ENCODE data around the gene PDS5B.
"Not testable (repeated sequence)": the region's sequence is repeated elsewhere in the genome, so short reads cannot be mapped to it uniquely, and the experiment has no call there.

Gene PDS5B

DNA sequence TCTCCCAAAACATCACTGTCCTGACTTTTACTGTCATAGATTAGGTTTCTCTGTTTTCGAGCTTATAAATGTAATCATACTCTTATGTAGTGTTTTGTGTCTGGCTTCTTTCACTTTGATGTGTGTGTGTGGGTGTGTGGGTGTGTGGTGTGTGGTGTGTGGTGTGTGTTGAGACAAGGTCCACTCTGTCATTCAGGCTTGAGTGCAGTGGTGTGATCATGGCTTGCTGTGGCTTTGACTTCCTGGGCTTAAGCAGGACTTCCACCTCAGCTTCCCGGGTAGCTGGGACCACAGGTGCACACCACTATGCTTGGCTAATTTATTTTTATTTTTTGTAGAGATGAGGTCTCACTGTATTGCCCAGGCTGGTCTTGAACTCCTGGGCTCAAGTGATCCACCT, 59.6 kb downstream of the PDS5B start:
- no peak for DNase-seq (ENCODE audit: low read depth, low spot score)

DNA sequence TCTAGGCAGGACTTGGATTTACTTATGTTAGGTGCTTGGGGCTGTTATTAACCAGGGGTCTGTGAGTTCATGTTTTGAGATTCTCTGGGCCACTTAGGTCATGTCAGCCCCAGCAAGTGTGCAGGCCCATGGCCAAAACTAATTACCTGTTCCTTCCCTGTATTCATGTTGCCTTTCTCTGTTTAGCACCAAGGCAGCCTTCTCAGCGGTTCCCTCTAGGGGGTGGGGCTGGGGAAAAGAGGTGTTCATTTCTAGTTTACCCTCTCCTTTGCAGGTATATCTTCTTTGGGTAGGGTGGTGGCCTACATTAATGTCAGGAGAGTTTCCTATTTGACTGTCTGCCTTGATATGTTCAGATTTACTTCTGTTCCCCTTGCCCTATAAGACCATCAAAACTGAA, 61.7 kb downstream of the PDS5B start:
- DNase-seq (ENCODE audit: low read depth, low spot score) = no peak

DNA sequence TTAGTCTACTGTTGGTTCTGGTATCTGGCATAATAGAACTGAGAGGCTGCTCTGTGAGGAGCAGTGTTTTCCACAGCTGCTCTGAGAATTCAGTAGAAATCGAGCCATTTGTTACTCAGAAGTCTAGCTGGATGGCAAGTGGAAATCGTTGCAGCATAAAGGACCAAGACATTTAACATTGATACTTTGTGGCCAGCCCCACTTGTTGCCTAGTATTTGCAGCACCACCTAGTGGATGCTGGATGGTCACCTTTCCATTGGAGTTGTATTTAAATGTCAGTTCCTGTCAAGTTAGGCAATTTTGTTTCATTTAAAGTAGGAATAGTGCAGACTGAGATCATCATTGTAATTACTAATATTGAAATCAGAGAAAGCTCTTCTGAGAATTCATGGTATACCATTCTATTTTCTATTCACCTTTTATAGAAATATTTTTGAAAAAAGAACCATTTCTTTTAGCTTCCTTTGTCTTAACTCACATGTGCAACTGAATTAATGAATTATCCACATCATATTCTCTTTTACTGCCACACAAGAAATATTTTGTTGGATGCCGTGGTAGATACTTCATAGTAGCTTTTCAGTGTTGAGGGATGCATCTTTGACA, 64.6 kb downstream of the PDS5B start:
- peak; percentile 73 for DNase-seq (ENCODE audit: low read depth, low spot score)

DNA sequence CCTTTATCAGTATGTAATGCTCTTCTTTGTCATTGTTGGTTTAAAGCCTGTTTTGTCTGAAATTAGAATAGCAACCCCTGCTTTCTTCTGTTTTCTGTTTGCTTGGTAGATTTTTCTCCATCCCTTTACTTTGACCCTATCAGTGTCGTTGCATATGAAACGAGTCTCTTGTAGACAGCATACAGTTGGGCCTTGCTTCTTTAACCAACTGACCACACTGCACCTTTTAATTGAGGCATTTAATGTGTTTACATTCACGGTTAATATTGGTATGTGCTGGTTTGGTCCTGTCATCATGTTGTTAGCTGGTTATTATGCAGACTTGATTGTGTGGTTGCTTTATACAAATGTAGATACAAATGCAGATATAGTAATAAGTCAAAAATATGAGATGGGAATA, 71.1 kb downstream of the PDS5B start:
- no peak for DNase-seq (ENCODE audit: low read depth, low spot score)

DNA sequence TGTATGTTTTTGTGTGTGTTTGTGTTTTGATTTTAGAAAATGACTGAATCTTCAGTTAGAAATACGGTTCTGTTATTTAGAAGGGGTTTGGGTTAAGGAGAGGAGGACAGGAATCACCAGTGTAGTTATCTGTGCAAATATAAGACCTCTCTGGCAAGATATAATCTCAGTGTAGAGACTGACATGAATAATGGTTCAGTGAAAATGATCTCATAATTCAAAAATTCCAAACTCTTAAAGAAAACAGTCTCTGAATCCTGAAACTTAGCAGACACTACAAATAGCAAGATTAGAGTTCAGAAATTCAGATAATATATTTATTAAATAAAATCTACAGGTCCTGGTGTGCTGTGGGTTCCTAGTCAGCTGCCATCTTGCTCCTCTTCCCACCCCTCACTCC, 73.5 kb downstream of the PDS5B start:
- DNase-seq (ENCODE audit: low read depth, low spot score) = no peak

DNA sequence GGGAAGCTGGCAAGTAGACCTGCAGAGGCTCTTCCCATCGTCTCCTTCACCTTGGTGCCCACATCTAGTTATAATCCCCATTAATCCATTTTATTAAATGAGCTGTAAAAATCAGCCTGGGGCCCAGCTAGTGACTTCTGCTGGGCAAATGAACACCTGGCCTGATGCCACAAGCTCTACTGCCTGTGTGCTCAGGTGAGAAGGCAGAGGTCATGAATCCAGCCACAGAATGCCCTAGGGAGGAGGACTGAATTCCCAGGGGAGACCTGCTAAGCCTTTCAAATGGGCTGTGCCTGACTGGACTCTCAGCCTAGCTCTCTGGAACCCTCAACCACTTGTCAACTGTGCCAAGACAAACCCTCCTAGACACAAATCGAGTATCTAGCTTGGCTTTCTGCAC, 74.0 kb downstream of the PDS5B start:
- no peak for DNase-seq (ENCODE audit: low read depth, low spot score)

DNA sequence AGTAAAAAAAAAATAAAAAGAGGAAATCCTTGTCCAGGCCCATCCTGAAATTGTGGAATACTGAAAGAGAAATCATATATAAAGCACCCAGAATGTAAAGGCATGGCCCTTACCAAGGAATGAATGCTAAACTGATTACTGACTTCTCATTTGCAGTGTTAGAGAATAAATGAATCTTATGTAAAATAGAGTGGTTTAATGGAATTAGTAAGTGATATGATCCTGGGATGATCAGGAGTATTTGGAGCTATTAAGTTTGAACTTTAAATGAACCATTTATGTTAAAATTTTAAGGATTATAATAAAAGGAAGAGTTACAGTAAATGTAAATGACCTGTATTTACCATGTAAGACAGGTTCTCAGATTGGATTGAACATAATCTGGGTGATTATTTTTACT, 75.4 kb downstream of the PDS5B start:
- DNase-seq (ENCODE audit: low read depth, low spot score) = no peak

DNA sequence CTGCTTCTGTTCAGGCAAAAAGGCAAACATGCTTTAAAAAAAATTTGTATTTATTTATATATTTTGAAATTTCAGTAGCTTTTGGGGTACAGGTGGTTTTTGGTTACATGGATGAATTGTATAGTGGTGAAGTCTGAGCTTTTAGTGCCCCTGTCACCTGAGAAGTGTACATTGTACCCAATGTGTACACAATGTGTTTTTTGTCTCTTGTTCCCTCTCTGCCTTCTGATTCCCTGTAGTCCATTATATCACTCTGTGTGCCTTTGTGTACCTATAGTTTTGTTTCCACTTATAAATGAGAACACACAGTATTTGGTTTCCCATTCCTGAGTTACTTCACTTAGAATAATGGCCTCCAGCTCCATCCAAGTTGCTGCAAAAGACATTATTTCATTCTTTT, 77.4 kb downstream of the PDS5B start:
- no peak for DNase-seq (ENCODE audit: low read depth, low spot score)

DNA sequence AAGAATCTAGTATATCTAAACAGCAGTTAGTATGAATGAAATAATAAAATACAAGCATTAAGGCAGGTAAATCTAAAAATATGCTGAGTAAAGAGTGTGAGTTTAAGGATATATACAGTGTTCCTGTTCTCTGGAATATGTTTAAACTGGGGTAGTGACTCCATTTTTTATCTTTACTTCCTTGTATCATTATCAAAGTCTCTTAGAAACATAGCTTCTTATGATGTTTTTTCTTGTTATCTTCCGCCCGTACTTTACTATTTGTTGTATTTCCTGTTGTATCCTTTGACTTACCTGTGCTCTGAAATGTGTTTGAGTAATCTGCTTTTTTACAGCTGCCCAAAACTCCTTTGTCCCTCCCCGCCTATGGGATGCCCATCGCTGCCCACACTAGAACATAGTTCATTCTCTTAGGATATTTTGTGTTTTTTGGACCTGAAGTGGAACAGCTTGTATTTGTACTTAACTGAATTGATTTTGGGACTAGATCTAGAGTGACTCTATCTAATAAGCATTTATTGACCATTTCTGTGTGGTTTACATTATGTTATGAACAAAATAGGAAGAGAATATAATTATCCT, 80.8 kb downstream of the PDS5B start:
- DNase-seq (ENCODE audit: low read depth, low spot score) = no peak

DNA sequence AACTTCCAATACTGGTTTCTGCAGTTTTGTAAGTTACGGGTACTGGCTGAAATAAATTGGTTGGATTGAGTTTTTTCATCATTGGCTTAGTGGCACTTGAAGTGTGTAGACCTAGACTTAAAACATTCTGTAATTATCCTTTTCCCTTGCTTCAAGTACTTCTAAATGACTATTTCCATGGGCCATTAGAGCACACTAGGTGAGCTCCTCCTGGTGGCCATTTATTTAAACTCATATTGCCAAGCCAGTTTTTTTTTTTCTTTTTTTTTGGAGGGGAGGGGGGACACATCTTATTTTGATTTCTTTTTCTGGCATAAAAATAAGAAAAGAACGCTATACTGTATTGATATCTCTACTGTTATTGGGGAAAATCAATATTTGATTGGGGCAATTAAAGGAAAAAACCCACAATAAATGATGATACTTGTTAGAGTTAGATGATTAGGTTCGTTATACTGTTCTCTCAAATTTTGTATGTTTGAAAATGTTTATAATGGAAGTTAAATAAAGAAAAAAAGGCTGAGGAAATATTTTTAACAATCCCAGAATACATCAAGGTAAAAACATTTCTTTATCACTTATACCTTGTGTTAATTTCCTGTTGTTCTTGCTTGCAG, 82.9 kb downstream of the PDS5B start:
- DNase-seq (ENCODE audit: low read depth, low spot score) = peak; percentile 55

DNA sequence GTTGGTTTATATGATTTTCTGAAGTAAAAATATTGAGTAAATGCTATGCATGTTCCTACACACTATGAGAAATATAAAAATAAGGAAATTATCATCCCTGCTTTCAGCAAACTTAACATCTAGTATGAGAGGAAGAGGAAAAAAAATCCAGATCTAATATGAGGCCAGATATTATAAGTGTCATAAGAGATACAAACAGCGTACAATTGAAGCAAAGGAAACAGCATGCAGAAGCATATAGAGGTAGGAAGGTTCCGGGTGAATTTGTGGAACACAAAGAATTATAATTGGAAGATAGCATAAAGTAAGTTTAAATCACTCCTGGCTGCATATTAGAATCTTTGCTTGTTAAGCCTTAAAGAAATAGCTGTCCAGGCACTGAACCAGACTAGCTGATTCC, 88.3 kb downstream of the PDS5B start:
- no peak for DNase-seq (ENCODE audit: low read depth, low spot score)

DNA sequence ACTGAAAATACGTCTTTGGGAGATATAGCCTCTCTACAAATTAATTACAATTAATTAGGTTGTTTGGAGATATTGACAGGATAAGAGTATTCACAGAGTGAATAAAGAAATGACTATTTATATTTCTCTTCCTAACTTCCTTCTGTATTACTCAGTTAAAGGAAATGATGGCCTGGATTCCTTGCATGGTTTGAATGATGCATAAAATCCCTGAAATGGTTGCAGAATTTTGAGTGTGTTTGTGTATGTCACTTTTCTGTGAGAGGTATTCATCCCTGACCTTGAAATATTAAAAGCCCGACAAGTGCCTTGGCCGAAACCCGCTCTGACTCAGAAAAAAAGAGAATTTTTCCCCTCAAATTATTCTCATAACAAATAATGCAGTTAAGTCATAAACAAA, 90.0 kb downstream of the PDS5B start:
- peak; percentile 31 for DNase-seq (ENCODE audit: low read depth, low spot score)

DNA sequence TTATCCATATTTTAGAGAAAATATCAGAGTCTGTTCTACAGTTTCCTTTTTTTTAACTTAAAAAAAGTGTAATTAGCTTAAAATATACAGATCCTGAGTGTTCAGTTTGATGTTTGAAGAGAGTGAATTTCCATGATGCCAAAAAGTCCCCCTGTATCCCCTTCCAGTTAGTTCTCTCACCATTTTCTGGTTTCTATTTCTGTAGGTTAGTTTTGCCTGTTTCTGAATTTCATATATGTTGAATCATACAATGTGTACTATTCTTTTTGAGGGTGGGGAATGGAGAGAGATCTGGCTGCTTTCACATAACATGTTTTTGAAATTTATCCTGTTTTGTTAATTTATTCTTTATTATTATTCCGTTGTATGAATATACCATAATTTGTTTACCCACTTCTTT, 95.9 kb downstream of the PDS5B start:
- DNase-seq (ENCODE audit: low read depth, low spot score) = no peak

DNA sequence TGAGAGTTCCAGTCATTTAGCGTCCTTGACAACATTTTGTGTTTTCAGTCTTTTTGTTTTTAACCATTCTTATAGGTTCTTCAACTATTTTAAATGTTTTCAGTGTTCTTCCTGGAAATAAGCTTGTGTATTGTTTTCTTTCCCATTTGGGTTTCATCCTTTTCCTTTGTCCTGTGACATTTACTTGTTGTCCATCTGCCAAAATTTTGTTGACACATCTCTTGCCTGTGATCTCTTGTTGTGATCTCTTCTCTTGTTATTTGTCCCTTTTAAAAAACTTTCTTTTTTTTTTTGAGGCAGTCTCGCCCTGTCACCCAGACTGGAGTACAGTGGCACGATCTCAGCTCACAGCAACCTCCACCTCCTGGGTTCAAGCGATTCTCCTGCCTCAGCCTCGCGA, 96.5 kb downstream of the PDS5B start:
- DNase-seq (ENCODE audit: low read depth, low spot score) = no peak

DNA sequence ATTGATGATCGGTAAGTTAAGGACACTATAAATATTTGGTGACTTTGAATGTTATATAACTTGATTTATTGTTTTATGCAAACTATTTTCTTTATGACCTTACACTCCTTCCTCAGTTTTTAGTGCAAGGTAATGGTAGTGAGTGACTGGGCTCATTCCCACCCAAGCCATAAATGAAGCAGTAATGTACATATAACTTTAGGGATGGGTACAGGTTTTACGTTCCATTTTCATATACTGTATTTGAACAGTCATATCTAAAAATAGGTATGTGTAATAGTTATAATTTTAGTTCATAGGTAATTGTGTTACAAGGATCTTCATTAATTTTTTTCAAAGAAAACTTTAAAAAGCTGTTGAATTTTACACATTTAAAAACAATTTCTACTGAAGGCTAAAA, 101.0 kb downstream of the PDS5B start:
- DNase-seq (ENCODE audit: low read depth, low spot score) = no peak

DNA sequence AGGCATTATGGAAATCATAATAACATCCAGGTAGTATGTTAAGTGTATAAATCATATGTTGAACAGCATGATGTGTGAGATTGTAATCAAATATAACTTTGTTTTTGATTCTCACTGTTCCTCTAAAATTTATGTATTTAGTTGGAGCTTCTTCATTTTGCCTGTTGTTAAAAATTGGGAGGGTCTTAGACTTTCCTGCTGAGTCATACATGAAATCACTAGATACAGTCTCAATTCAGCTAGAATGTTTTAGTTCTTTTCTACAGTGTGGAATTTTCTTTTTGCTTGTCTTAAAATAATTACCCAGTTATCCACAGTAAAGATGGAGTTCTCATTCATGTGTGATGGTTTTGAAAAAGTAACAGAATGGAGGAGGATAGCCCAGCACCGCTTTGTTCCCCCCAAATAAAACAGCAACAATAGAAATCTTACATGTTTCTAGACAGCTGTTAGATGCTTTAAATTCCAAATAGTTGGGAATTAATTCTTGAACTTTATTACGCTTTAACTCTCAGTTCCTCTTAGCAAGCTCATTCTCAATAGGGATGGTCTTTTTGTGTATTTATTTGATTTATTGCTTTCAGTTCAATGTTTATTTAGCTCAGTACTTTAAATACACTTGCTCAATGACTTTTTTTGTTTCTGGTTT, 109.5 kb downstream of the PDS5B start:
- peak; percentile 2 for DNase-seq (ENCODE audit: low read depth, low spot score)

DNA sequence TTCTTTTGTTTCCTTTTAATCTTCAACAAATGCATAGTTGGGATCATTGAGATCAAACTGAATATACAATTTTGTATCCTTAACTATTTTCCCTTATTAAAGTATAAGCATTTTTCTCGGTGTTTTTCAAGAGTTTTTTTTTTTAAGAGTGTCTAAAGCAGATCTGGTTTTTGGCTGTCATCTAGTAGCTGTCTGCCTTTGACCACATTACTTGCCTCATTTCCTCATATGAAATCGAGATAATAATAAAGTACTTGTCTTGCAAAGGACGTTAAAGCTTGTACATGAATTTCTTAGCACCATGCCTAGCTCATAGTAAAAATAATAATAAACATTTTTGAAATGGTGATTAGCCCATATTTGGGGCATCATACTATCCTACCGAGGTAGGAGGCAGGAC, 121.2 kb downstream of the PDS5B start:
- DNase-seq (ENCODE audit: low read depth, low spot score) = no peak

DNA sequence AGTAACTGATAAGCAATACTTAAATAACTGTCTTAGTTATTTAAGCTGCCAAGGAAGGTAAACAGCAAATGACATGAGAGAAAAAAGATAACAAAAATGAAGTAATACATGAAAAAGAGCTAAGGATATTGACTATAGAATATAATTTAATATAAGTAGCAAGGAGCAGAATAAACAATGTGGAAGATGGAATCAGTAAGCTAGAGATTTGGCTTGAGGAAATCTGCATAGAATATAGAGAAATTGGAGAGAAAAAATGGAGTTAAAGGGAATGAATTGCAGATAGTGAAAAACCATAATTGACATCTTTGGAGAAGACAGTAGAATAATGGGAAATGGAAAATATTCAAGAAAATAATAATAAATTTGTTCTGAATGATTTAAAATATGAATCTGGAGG, 127.1 kb downstream of the PDS5B start:
- no peak for DNase-seq (ENCODE audit: low read depth, low spot score)

DNA sequence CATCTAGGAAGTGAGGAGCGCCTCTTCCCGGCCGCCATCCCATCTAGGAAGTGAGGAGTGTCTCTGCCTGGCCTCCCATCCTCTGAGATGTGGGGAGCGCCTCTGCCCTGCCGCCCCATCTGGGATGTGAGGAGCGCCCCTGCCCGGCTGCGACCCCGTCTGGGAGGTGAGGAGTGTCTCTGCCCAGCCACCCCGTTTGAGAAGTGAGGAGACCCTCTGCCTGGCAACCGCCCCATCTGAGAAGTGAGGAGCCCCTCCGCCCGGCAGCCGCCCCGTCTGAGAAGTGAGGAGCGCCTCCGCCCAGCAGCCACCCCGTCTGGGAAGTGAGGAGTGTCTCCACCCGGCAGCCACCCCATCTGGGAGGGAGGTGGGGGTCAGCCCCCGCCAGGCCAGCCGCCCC, 129.9 kb downstream of the PDS5B start:
- DNase-seq (ENCODE audit: low read depth, low spot score) = not testable (repeated sequence)

DNA sequence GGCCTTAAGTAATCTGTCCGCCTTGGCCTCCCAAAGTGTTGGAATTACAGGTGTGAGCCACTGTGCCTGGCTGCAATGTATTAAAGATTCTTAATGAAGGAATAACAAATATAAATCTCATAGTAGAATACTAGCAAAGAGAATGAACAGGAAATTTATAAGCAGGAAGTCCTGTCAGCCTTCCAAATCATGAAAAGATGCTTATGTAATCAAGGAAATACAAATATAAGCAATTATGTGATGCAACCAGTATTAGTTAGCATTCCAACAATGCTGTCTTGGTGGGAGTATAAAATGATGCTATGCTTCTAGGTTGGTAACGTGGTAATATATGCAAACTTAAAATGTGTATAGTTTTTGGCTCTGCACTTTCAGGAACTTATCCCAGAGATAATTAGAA, 133.8 kb downstream of the PDS5B start:
- no peak for DNase-seq (ENCODE audit: low read depth, low spot score)

DNA sequence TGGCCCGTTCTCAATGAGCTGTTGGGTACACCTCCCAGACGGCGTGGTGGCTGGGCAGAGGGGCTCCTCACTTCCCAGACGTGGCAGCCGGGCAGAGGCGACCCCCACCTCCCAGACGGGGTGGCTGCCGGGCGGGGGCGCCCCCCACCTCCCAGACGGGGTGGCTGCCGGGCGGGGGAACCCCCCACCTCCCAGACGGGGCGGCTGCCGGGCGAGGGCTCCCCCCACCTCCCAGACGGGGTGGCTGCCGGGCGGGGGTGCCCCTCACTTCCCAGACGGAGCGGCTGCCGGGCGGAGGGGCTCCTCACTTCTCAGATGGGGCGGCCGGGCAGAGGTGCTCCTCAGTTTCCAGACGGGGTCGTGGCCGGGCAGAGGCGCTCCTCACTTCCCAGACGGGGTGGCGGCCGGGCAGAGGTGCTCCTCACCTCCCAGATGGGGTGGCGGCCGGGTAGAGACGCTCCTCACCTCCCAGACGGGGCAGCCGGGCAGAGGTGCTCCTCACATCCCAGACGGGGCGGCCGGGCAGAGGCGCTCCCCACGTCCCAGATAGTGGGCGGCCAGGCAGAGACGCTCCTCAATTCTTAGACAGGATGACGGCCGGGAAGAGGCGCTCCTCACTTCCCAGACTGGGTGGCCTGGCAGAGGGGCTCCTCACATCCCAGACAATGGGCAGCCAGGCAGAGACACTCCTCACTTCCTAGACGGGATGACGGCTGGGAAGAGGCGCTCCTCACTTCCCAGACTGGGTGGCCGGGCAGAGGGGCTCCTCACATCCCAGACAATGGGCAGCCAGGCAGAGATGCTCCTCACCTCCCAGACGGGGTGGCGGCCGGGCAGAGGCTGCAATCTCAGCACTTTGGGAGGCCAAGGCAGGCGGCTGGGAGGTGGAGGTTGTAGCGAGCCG, 135.1 kb downstream of the PDS5B start:
- not testable (repeated sequence) for DNase-seq (ENCODE audit: low read depth, low spot score)

DNA sequence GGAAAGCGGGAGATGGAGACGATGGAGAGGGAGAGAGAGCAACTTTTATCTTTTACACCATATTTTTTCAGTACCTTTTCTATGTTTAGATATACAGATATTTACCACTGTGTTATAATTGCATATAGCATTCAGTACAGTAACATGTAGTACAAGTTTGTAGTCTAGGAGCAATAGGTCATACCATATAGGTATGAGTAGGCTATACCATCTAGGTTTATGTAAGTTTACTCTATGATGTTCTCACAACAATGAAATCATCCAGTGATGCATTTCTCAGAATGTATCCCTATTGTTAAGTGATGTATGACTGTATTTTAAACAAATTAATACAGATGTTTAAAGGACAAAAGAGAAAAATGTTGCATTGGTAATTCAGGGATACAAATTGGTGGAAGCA, 136.1 kb downstream of the PDS5B start:
- DNase-seq (ENCODE audit: low read depth, low spot score) = no peak
